GM21526 (cell line): ENCODE results near the gene MRPL52.

Experiments
- ATAC-seq: cut with Tn5 transposase; IDR thresholded peaks from one replicate; pipeline ENCODE4 v1.9.1; 2021; ENCODE audit warnings: moderate library complexity; ENCODE audit not compliant: unreplicated experiment, low FRiP score

The MRPL52 gene

GRCh38 chr14:22878271-22879246 lies 48.9 kb downstream of the MRPL52 start:
- ATAC-seq = no peak

GRCh38 chr14:22882064-22882463 lies 52.4 kb downstream of the MRPL52 start:
- no peak for ATAC-seq

- no peak for ATAC-seq
Observed at GRCh38 chr14:22882529-22883172, 53.0 kb downstream of the MRPL52 start.

GRCh38 chr14:22883173-22883976 lies 53.7 kb downstream of the MRPL52 start, which contains the start of gene REM2:
Gene REM2 (plus strand): TSS chr14:22883222. CDS start chr14:22883288, 66 bp downstream.
- ATAC-seq = no peak

GRCh38 chr14:22884076-22884737 lies 54.5 kb downstream of the MRPL52 start:
- no peak for ATAC-seq
